ENCODE results near the gene MYL7. TPM values are rescaled to one million over a fixed set of nuclear protein-coding genes. Genes with fewer than 3 reads are reported as not detected.

Gene MYL7
- total and polyA plus RNA-seq, 2 of the 4 experiments (the other 2 are of a cell fraction) = 0.24 TPM; not detected in 1

DNA sequence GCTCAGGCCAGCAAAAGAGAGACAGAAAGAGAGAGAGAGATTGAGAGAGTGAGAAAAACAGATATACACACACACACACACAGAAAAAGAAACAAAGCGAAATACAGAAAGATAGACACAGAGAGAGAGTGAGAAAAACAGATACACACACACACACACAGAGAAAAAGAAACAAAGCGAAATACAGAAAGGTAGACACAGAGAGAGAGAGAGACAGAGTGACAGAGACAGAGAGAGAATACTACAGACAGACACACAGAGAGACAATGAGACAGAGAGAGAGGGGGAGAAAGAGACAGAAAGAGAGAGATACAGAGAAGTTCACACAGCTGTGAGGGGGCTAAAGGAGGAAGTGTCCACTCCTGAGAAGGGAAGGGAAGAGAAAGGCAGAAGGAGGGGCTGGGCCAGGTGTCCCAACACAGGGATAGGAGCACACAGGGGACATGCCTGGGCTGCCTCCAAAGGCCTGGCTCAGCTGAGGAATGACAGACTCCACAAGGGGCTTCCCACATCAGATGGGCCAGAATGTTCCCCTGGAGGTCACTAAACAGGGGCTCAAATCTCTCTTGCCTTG is 43.8 kb upstream of the MYL7 start:
- peak overlapping the region; percentile 79 for H2AFZ ChIP-seq (replicated peaks; ENCODE audit: low read length, poor library complexity)
- H3K56ac ChIP-seq (ENCODE audit: extremely low read depth, insufficient read depth, low read length) = no peak overlapping the region
- no TSS peak for BruUV-seq (replicated peaks)
- no peaks in the 10 kb centered on the region for H3K36me3 ChIP-seq (ENCODE audit: control insufficient read depth, insufficient read depth, low read length)
- H3K9me3 ChIP-seq (ENCODE audit: control insufficient read depth, insufficient read depth, low read length) = peaks cover 18% of the 10 kb centered on the region
- ChIA-PET POLR2A (ENCODE audit: unreplicated experiment) (no interaction called here), CTCF (interaction anchor here (0.7 to 0.9 kb wide), 2 partner anchors 12 to 15 kb away, joined by 3 read pairs; no protein-coding TSS in a partner anchor)
- H4K8ac ChIP-seq (ENCODE audit: low read depth in 2 of 2, low read length in 2 of 2) = peak overlapping the region; percentile 16 to 79; a peak in 2 of 4 replicates
- in situ Hi-C loops (cut with MboI; ENCODE audit: low sequenced_read_pairs) (no loop called here), dilution Hi-C loops (cut with HindIII; ENCODE audit: low sequenced_read_pairs, unreplicated experiment) (no loop called here), intact Hi-C loops (cut with micrococcal nuclease) (no loop called here)
- H2BK15ac ChIP-seq (ENCODE audit: low read depth, low read length) = peak overlapping the region; percentile 90
- H3K4me1 ChIP-seq (ENCODE audit: control insufficient read depth, insufficient read depth, low read length) = peaks cover 2% of the 10 kb centered on the region
- H3K23ac ChIP-seq (ENCODE audit: low read depth, low read length) = peak overlapping the region; percentile 2; the same call in 1 of the 2 replicates
- no peaks in the 10 kb centered on the region for H3K9me1 ChIP-seq (ENCODE audit: insufficient read depth, low read length)
- peak; percentile 38 for ATAC-seq (ENCODE audit: low read depth)
- peak overlapping the region; percentile 28; the same call in 1 of the 2 replicates for H2BK120ac ChIP-seq (ENCODE audit: low read depth, low read length)
- H2AK5ac ChIP-seq (ENCODE audit: low read depth, low read length) = peak overlapping the region; percentile 67; the same call in 1 of the 2 replicates
- H2AK9ac ChIP-seq (replicated peaks; ENCODE audit: low read depth, low read length, poor library complexity) = peak overlapping the region; percentile 74
- peak overlapping the region; percentile 55 for H4K91ac ChIP-seq (ENCODE audit: insufficient read depth, low read depth, low read length)
- H3K14ac ChIP-seq (replicated peaks; ENCODE audit: low read depth, low read length) = peak overlapping the region; percentile 78
- H3K4me2 ChIP-seq (ENCODE audit: low read depth, low read length) = peak overlapping the region; percentile 22; the same call in 1 of the 2 replicates
- no peaks in the 10 kb centered on the region for H4K20me1 ChIP-seq (ENCODE audit: insufficient read depth, low read length)
- H2BK5ac ChIP-seq (ENCODE audit: low read depth, low read length, poor library complexity, severe bottlenecking) = peak overlapping the region; percentile 30
- no peak overlapping the region; the same call in 1 of the 2 replicates for H3K9ac ChIP-seq (ENCODE audit: low read depth, low read length)
- H3K18ac ChIP-seq (ENCODE audit: low read depth, low read length) = no peak overlapping the region
- H3K27ac ChIP-seq (ENCODE audit: insufficient read depth, low read length) = peak overlapping the region; percentile 17; the same call in 1 of the 2 replicates
- no peak overlapping the region for H4K5ac ChIP-seq (ENCODE audit: low read depth, low read length)
- no peak overlapping the region for H3K4me3 ChIP-seq (ENCODE audit: insufficient read depth, low read depth, low read length)
- H2BK20ac ChIP-seq (ENCODE audit: low read depth, low read length) = peak overlapping the region; percentile 78; the same call in 1 of the 2 replicates
- peaks cover 18% of the 10 kb centered on the region for H3K27me3 ChIP-seq (ENCODE audit: control insufficient read depth, insufficient read depth, low read length)
- DNase-seq = no peak
- H3K79me1 ChIP-seq (ENCODE audit: low read depth in 1 of 2, low read length in 2 of 2) = no peaks in the 10 kb centered on the region; a peak in 1 of 4 replicates
- H3K4ac ChIP-seq (ENCODE audit: low read depth, low read length) = peak overlapping the region; percentile 34
- no CpG with 5 or more reads among the region's 2 CpGs for WGBS, 2 experiments (ENCODE audit: extremely low coverage in 2 of 2, insufficient read length in 1 of 2)
- TF ChIP-seq MXI1 (IDR thresholded peaks at IDR 0.05; ENCODE audit: borderline replicate concordance, low read depth, low read length) (no peak), MAFK (IDR thresholded peaks at IDR 0.05; ENCODE audit: low read depth, low read length) (no peak), MAZ (IDR thresholded peaks at IDR 0.05; ENCODE audit: borderline replicate concordance, low read depth, low read length) (no peak), RAD21 (IDR thresholded peaks at IDR 0.05; ENCODE audit: low read length) (no peak), CHD1 (IDR thresholded peaks at IDR 0.05; ENCODE audit: low read depth, low read length) (no peak), NFE2L2 (IDR thresholded peaks at IDR 0.05; ENCODE audit: low read depth, low read length) (no peak), FOS (IDR thresholded peaks at IDR 0.05; ENCODE audit: low read depth, low read length) (no peak), RCOR1 (IDR thresholded peaks at IDR 0.05; ENCODE audit: insufficient replicate concordance, low read length) (no peak), BHLHE40 (IDR thresholded peaks at IDR 0.05; ENCODE audit: low read depth, low read length) (no peak), POLR2A (IDR thresholded peaks at IDR 0.05; ENCODE audit: low read depth, low read length) (no peak), CEBPB (IDR thresholded peaks at IDR 0.05; ENCODE audit: low read depth, low read length) (no peak), SMC3 (IDR thresholded peaks at IDR 0.05; ENCODE audit: low read depth, low read length) (no peak)
- TF ChIP-seq, protein P1, sequence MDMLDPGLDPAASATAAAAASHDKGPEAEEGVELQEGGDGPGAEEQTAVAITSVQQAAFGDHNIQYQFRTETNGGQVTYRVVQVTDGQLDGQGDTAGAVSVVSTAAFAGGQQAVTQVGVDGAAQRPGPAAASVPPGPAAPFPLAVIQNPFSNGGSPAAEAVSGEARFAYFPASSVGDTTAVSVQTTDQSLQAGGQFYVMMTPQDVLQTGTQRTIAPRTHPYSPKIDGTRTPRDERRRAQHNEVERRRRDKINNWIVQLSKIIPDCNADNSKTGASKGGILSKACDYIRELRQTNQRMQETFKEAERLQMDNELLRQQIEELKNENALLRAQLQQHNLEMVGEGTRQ (IDR thresholded peaks at IDR 0.05; ENCODE audit: low read depth, low read length) = no peak
- TF ChIP-seq, protein P2, sequence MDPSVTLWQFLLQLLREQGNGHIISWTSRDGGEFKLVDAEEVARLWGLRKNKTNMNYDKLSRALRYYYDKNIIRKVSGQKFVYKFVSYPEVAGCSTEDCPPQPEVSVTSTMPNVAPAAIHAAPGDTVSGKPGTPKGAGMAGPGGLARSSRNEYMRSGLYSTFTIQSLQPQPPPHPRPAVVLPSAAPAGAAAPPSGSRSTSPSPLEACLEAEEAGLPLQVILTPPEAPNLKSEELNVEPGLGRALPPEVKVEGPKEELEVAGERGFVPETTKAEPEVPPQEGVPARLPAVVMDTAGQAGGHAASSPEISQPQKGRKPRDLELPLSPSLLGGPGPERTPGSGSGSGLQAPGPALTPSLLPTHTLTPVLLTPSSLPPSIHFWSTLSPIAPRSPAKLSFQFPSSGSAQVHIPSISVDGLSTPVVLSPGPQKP (IDR thresholded peaks at IDR 0.05; ENCODE audit: borderline replicate concordance, low read depth, low read length) = no peak
- TF ChIP-seq, protein P3, sequence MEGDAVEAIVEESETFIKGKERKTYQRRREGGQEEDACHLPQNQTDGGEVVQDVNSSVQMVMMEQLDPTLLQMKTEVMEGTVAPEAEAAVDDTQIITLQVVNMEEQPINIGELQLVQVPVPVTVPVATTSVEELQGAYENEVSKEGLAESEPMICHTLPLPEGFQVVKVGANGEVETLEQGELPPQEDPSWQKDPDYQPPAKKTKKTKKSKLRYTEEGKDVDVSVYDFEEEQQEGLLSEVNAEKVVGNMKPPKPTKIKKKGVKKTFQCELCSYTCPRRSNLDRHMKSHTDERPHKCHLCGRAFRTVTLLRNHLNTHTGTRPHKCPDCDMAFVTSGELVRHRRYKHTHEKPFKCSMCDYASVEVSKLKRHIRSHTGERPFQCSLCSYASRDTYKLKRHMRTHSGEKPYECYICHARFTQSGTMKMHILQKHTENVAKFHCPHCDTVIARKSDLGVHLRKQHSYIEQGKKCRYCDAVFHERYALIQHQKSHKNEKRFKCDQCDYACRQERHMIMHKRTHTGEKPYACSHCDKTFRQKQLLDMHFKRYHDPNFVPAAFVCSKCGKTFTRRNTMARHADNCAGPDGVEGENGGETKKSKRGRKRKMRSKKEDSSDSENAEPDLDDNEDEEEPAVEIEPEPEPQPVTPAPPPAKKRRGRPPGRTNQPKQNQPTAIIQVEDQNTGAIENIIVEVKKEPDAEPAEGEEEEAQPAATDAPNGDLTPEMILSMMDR (conservative IDR thresholded peaks at IDR 0.05; ENCODE audit: low read depth, low read length) = no peak
